GM12878 (cell line): ENCODE measurements around the gene MYBPC1.

Experiments used
- CEBPB ChIP-seq, 2 experiments: fragments of 150-350 bp in 1 of 2; IDR thresholded peaks; 2 replicates each; pipeline ENCODE4 v1.6.1; 2012 to 2014; ENCODE audit warnings: low read depth in 2 of 2, low read length in 2 of 2, borderline replicate concordance in 1 of 2, inconsistent platforms in 1 of 2
- JUND ChIP-seq: IDR thresholded peaks from 2 replicates; pipeline ENCODE4 v1.6.1; 2012; ENCODE audit warnings: low read depth, mild to moderate bottlenecking, low read length, improper control_type of control experiment, moderate library complexity
- MYC ChIP-seq: IDR thresholded peaks from 2 replicates; pipeline ENCODE4 v1.6.1; 2011; ENCODE audit warnings: mild to moderate bottlenecking, low read length, moderate library complexity, inconsistent platforms; ENCODE audit not compliant: insufficient read depth, insufficient replicate concordance, insufficient read length, severe bottlenecking
- REST ChIP-seq: IDR thresholded peaks from 2 replicates; pipeline ENCODE4 v1.6.1; 2012; ENCODE audit warnings: mild to moderate bottlenecking, low read depth, low read length
- TBL1XR1 ChIP-seq: IDR thresholded peaks from 2 replicates; pipeline ENCODE4 v1.6.1; 2012; ENCODE audit warnings: low read depth, low read length, improper control_type of control experiment
- USF2 ChIP-seq: IDR thresholded peaks from 2 replicates; pipeline ENCODE4 v1.6.1; 2011; ENCODE audit warnings: low read depth, low read length, improper control_type of control experiment, borderline replicate concordance
- ZBTB33 ChIP-seq: fragments of 450-650 bp; IDR thresholded peaks from 2 replicates; pipeline ENCODE4 v1.6.1; 2017; ENCODE audit warnings: mild to moderate bottlenecking
- ZBTB4 ChIP-seq: fragments of 450-650 bp; formaldehyde crosslinking; IDR thresholded peaks from 2 replicates; pipeline ENCODE4 v1.4.0; 2022; ENCODE audit warnings: mild to moderate bottlenecking, moderate library complexity

- no peak for TF ChIP-seq MYC
- no peak for TF ChIP-seq REST
- TF ChIP-seq ZBTB33 = no peak
- TF ChIP-seq JUND = no peak
- TF ChIP-seq ZBTB4 = no peak
- TF ChIP-seq CEBPB (IDR thresholded peaks at IDR 0.05; ENCODE audit: borderline replicate concordance in 1 of 2, low read depth in 2 of 2, low read length in 2 of 2) = no peak
- no peak for TF ChIP-seq TBL1XR1
- TF ChIP-seq USF2 = no peak
These were observed 28.5 kb upstream of the MYBPC1 start for GRCh38 chr12:101566318-101566717.
